Measurements from ENCODE around the gene SMARCA2.

The SMARCA2 gene

GRCh38 chr9:2039294-2040180 is 24.4 kb downstream of the SMARCA2 start:
- H3K4me3 ChIP-seq (ENCODE audit: low read depth, low read length), result no peak overlapping the region

- H3K4me3 ChIP-seq (ENCODE audit: low read depth, low read length), result no peak overlapping the region
Measured at GRCh38 chr9:2040828-2041227, 25.7 kb downstream of the SMARCA2 start.

GRCh38 chr9:2041736-2042135 is 26.6 kb downstream of the SMARCA2 start:
- H3K4me3 ChIP-seq (ENCODE audit: low read depth, low read length), result no peak overlapping the region

- H3K4me3 ChIP-seq (ENCODE audit: low read depth, low read length), result no peak overlapping the region
Measured at GRCh38 chr9:2043243-2043642, 28.1 kb downstream of the SMARCA2 start.

- no peak overlapping the region for H3K4me3 ChIP-seq (ENCODE audit: low read depth, low read length)
Measured at GRCh38 chr9:2043881-2044462, 28.8 kb downstream of the SMARCA2 start.

- H3K4me3 ChIP-seq (ENCODE audit: low read depth, low read length), result no peak overlapping the region
Measured at GRCh38 chr9:2047144-2047671, 32.1 kb downstream of the SMARCA2 start.

- no peak overlapping the region for H3K4me3 ChIP-seq (ENCODE audit: low read depth, low read length)
Measured at GRCh38 chr9:2047916-2048315, 32.8 kb downstream of the SMARCA2 start.

GRCh38 chr9:2050236-2050635 is 35.1 kb downstream of the SMARCA2 start:
- no peak overlapping the region for H3K4me3 ChIP-seq (ENCODE audit: low read depth, low read length)

GRCh38 chr9:2053883-2054845 is 39.0 kb downstream of the SMARCA2 start:
- no peak overlapping the region for H3K4me3 ChIP-seq (ENCODE audit: low read depth, low read length)

- H3K4me3 ChIP-seq (ENCODE audit: low read depth, low read length), result no peak overlapping the region
Measured at GRCh38 chr9:2055203-2055658, 40.1 kb downstream of the SMARCA2 start.

- no peak overlapping the region for H3K4me3 ChIP-seq (ENCODE audit: low read depth, low read length)
Measured at GRCh38 chr9:2059274-2059929, 44.3 kb downstream of the SMARCA2 start.

GRCh38 chr9:2060424-2060823 is 45.3 kb downstream of the SMARCA2 start:
- no peak overlapping the region for H3K4me3 ChIP-seq (ENCODE audit: low read depth, low read length)

GRCh38 chr9:2065704-2066103 is 50.6 kb downstream of the SMARCA2 start:
- no peak overlapping the region for H3K4me3 ChIP-seq (ENCODE audit: low read depth, low read length)

- H3K4me3 ChIP-seq (ENCODE audit: low read depth, low read length), result no peak overlapping the region
Measured at GRCh38 chr9:2066312-2067273, 51.4 kb downstream of the SMARCA2 start.

- no peak overlapping the region for H3K4me3 ChIP-seq (ENCODE audit: low read depth, low read length)
Measured at GRCh38 chr9:2072752-2073405, 57.7 kb downstream of the SMARCA2 start.

- no peak overlapping the region for H3K4me3 ChIP-seq (ENCODE audit: low read depth, low read length)
Measured at GRCh38 chr9:2082772-2083171, 67.6 kb downstream of the SMARCA2 start.

GRCh38 chr9:2083479-2083878 is 68.3 kb downstream of the SMARCA2 start:
- H3K4me3 ChIP-seq (ENCODE audit: low read depth, low read length), result no peak overlapping the region

GRCh38 chr9:2085716-2086115 is 70.6 kb downstream of the SMARCA2 start:
- no peak overlapping the region for H3K4me3 ChIP-seq (ENCODE audit: low read depth, low read length)

GRCh38 chr9:2086116-2086515 is 71.0 kb downstream of the SMARCA2 start:
- H3K4me3 ChIP-seq (ENCODE audit: low read depth, low read length), result no peak overlapping the region
